Activated T-helper 1 cell treated with anti-CD3 and anti-CD28 coated beads, Interleukin-12 subunit alpha, Interleukin-12 subunit beta, Interleukin-2, Interleukin-4 antibody, amounts not matched to agents 30 ng/mL and 10 ng/mL and 1 ng/mL, durations not matched to agents 14 hours and 24 hours and 36 hours (primary cell): Measurements from ENCODE around the gene SLC43A1. TPM values are rescaled to one million over a fixed set of nuclear protein-coding genes. Genes with fewer than 3 reads are reported as not detected.

Experiments used
- DNase-seq: peaks from one replicate; pipeline ENCODE4 v3.0.0; 2021; ENCODE audit warnings: low spot score
- H3K27ac Mint-ChIP-seq: one replicate; pipeline ENCODE4 v1.8.0; 2021; ENCODE audit warnings: mild to moderate bottlenecking, mixed read lengths
- H3K27me3 Mint-ChIP-seq: one replicate; pipeline ENCODE4 v1.8.0; 2022; ENCODE audit warnings: mild to moderate bottlenecking, moderate library complexity, mixed read lengths; ENCODE audit not compliant: insufficient read depth
- H3K36me3 Mint-ChIP-seq: one replicate; pipeline ENCODE4 v1.8.0; 2021; ENCODE audit warnings: low read depth, mixed read lengths
- H3K4me1 Mint-ChIP-seq: one replicate; pipeline ENCODE4 v1.8.0; 2021; ENCODE audit warnings: low read depth, mixed read lengths
- H3K4me3 Mint-ChIP-seq: one replicate; pipeline ENCODE4 v1.8.0; 2021; ENCODE audit warnings: mild to moderate bottlenecking, moderate library complexity, mixed read lengths
- H3K9me3 Mint-ChIP-seq: one replicate; pipeline ENCODE4 v1.8.0; 2021; ENCODE audit warnings: mixed read lengths
- intact Hi-C: fragments of 100-400 bp; cut with micrococcal nuclease; formaldehyde crosslinking; loops from one replicate; pipeline ENCODE4 v1.15.1; 2024
- total RNA-seq: library from RNA; stranded (reverse); gene quantifications from 2 replicates; pipeline ENCODE4 v1.2.3, GENCODE V29; 2022

Gene SLC43A1
- total RNA-seq, 1 donor from 2014 or later = 30.3 TPM

DNA sequence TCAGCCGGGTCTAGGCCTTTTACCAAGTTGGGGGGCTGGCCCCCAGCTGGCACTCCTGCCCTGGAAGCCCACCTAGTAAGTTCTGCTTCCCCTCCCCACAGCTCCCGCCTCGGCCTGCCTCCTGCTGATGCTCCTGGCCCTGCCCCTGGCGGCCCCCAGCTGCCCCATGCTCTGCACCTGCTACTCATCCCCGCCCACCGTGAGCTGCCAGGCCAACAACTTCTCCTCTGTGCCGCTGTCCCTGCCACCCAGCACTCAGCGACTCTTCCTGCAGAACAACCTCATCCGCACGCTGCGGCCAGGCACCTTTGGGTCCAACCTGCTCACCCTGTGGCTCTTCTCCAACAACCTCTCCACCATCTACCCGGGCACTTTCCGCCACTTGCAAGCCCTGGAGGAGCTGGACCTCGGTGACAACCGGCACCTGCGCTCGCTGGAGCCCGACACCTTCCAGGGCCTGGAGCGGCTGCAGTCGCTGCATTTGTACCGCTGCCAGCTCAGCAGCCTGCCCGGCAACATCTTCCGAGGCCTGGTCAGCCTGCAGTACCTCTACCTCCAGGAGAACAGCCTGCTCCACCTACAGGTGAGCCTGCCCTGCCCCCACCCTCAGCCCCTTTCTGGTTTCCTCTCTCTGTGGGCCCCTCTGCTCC, 47.9 kb downstream of the SLC43A1 start:
- Mint-ChIP-seq H3K36me3 (no peaks in the 10 kb centered on the region), H3K4me1 (peaks cover 4% of the 10 kb centered on the region), H3K9me3 (no peaks in the 10 kb centered on the region), H3K4me3 (no peak overlapping the region), H3K27me3 (peaks cover 20% of the 10 kb centered on the region), H3K27ac (no peak overlapping the region)
- no peak for DNase-seq
- intact Hi-C loops = no loop called here

DNA sequence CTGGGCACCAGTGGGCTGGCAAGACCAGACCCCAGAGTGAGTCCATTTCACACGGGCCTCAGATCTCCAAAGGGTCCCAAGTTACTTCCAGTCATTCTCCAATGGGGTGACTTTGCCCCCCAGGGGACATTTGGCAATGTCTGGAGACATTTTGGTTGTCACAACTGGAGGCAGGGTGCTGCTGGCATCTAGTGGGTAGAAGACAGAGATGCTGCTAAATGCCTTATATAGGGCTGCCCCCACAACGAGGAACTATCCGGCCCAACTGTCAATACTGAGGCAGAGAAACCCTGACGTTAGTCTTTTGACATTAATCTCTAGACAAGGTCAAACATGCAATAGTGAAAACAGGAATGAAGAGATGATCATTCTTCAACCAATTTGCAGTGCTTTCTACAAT, 48.8 kb downstream of the SLC43A1 start:
- Mint-ChIP-seq H3K9me3 (no peaks in the 10 kb centered on the region), H3K4me3 (no peak overlapping the region)

DNA sequence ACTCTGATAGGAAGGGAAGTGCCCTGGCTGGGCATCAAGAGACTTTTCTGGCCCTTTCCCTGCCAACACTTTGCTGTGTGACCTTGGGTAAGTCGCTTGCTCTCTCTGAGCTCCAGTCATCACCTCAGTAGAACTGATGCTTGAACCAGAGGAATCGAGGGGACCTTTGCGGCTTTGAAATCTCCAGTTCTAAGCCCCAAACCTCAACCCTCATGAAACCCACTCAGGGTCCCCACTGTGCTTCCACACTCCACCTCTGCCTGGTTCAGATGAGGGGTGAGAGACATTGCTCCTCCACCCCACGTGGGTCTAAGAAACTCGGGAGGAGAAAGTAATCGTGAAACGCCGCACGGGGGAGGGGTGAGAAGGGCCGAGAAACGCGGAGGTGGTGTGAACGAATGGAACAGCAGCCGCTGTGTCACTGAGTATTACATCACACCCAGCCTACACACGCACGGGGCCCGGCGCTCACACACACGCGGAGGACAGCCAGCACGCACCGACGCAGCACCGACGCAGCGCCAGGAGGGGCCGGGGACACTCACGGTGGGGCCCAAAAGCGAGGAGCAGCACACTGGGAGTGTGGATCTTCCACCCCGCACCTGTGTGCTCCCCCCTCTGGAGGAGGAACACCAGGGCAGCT, 50.8 kb downstream of the SLC43A1 start:
- Mint-ChIP-seq H3K36me3 (no peaks in the 10 kb centered on the region), H3K27me3 (peaks cover 33% of the 10 kb centered on the region), H3K9me3 (no peaks in the 10 kb centered on the region), H3K27ac (no peak overlapping the region), H3K4me1 (peaks cover 17% of the 10 kb centered on the region), H3K4me3 (no peak overlapping the region)
- intact Hi-C loops = loop anchor here (5.0 kb wide), 1 partner anchor 48 kb away; no protein-coding TSS in a partner anchor
- DNase-seq = no peak

More for the DNA sequence above, 48.8 kb downstream of the SLC43A1 start:
- H3K4me1 Mint-ChIP-seq = peaks cover 6% of the 10 kb centered on the region
- no peak overlapping the region for H3K27ac Mint-ChIP-seq
- H3K36me3 Mint-ChIP-seq = no peaks in the 10 kb centered on the region
- intact Hi-C loops = no loop called here
- no peak for DNase-seq
- H3K27me3 Mint-ChIP-seq = peaks cover 26% of the 10 kb centered on the region

DNA sequence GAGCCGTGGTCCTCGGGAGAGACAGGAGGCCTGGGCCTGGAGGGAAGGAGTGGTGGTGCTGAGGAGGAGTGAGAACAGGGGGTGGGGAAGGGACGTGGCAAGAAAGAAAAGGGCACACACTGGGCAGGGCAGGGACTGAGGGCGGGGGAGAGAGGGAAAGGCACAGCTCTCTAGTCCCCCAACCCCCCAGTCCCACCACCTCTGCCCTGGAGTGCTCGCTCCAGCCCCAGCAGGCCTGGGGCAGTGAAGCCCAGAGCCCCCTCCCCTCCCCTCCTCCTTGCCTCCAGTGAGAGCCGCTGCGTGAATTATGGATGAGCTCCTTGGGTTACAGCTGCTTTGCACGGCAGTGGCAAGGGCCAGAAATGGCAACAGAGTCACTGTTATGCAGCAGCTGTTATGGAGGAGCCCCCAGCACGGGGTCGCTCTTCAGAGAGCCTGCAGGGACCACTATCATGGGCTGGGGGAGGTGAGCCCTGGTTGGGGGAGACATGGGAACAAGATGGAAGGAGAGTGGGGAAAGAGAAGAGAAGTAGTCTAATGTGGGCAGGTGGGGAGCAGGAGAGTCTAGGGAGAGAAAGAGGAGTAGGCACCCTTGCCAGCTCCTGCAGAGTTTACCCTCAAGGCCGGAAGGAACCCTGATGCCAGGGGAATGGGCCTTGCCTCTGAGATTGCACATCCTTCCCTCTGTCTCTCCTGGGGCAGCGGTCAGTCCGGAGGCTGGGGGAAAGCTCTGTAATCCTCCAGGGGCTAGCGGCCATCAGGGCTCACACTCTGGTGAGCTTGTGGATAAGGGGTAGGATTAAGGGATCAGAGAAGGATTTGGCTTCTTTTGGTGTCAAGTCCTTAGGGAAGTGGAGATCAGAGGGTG, 51.6 kb downstream of the SLC43A1 start:
- intact Hi-C loops = loop anchor here (5.0 kb wide), 1 partner anchor 48 kb away; no protein-coding TSS in a partner anchor
- Mint-ChIP-seq H3K36me3 (no peaks in the 10 kb centered on the region), H3K27ac (no peak overlapping the region), H3K4me3 (no peak overlapping the region), H3K27me3 (peaks cover 38% of the 10 kb centered on the region), H3K4me1 (peaks cover 23% of the 10 kb centered on the region), H3K9me3 (no peaks in the 10 kb centered on the region)
- DNase-seq = no peak

DNA sequence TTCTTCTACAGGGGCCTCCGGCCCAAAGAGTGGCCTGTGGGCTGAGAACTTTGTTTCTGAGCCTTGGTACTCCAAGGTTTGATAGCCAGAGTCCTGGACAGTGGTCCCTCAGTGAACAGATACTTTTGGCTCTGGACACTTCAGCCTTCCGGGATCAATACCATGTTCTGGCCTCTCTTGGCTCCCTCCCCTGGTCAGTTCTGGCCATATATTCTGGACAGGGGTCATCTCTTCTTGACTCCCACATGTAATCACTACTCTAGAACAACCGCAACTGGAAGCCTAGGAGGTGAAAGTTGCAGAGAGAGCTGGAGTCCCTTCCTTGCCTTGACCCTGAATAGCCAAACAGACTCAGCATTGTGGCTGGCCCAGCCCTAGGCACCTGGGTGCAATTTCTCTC, 52.9 kb downstream of the SLC43A1 start:
- no peaks in the 10 kb centered on the region for H3K9me3 Mint-ChIP-seq
- no peak for DNase-seq
- intact Hi-C loops = loop anchor here (5.0 kb wide), 1 partner anchor 50 kb away; no protein-coding TSS in a partner anchor
- peak overlapping the region; percentile 19 for H3K4me3 Mint-ChIP-seq
- peaks cover 32% of the 10 kb centered on the region for H3K4me1 Mint-ChIP-seq
- no peaks in the 10 kb centered on the region for H3K36me3 Mint-ChIP-seq
- H3K27me3 Mint-ChIP-seq = peaks cover 49% of the 10 kb centered on the region
- no peak overlapping the region for H3K27ac Mint-ChIP-seq

DNA sequence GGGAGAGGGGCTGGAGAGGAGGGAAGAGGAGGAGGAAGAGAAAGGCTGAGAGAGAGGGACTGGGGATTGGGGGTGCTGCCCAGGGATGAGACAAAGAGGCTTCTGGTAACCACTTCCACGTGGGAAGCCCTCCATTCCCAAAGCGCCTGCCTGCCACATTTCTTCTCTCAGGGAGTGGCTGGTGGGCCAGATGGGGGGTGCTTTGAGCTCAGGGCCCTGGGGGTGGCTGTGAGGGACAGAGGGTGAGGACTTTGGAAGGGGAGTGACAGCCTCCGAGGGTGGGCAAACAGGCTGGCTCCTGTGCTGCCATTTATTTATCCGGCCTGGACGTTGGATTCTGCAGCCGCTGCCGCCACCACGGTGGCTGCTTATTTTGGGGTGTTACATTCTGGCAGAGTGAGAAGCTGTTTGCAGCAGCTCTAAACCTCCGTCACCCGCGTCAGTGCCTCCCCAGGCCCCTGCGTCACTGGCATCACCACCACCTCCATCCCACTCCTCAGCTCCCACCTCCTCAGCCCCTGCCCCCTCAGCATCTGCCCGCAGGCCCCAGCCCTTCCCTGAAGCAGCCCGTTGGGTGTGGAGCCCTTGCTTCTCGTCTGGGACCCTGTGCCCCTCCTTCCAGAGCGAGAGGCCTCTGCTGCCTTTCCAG, 53.5 kb downstream of the SLC43A1 start:
- Mint-ChIP-seq H3K27me3 (peaks cover 56% of the 10 kb centered on the region), H3K4me1 (peaks cover 38% of the 10 kb centered on the region), H3K27ac (no peak overlapping the region), H3K36me3 (no peaks in the 10 kb centered on the region), H3K4me3 (peak overlapping the region; percentile 26), H3K9me3 (no peaks in the 10 kb centered on the region)
- intact Hi-C loops = loop anchor here (5.0 kb wide), 1 partner anchor 50 kb away; no protein-coding TSS in a partner anchor
- no peak for DNase-seq

DNA sequence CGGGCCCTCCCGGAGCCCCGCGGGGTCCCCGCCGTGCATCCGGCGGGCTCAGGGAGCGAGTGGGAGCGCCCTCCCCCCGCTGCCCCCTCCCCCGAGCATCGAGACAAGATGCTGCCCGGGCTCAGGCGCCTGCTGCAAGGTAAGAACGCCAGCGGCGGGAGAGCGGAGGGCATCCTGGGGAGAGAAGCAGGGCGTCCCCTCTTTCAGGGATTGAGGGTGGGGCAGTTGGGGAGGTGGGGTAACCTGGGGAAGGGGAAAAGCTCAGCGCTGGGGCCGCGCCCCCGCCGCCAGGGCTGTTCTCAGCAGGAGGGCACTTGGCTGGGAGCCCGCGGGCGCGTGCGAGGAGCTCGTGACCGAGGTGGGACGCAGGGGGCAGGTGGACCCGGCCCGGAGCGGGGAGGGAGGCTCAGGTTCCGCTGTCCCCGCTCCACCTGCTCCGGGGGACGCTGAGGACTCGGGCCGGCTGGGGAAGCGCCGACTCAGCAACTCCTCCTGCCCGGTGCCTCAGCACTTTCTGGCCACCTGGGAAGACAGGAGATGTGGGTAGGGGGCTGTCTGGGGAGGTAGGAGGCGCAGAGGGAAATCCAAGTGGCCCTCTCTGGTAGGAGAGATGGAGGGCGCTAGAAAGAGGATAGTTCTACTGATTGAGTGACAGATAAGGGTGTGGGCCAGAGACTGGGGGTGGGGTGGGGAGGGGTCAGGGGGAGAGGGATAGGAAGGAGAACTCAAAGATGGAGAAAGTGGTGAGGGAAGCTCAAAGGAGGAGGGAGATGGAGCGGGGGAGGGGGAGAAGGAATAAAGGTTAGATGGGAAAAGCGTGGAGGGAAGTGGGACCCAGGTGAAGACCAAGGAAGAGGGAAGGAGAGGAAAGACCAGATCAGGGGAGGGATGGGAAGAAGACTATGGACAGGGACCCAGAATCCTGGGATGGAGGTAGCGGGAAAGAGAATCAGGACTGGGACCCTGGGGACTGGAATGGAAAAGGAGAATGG, 54.4 kb downstream of the SLC43A1 start:
- DNase-seq = no peak
- Mint-ChIP-seq H3K36me3 (no peaks in the 10 kb centered on the region), H3K27me3 (peaks cover 57% of the 10 kb centered on the region), H3K9me3 (no peaks in the 10 kb centered on the region), H3K27ac (no peak overlapping the region), H3K4me3 (peak overlapping the region; percentile 26), H3K4me1 (peaks cover 41% of the 10 kb centered on the region)
- intact Hi-C loops = loop anchor here (1.0 to 5.0 kb wide), 3 partner anchors 14 to 51 kb away; partner anchors contain the start of gene SLC43A3

DNA sequence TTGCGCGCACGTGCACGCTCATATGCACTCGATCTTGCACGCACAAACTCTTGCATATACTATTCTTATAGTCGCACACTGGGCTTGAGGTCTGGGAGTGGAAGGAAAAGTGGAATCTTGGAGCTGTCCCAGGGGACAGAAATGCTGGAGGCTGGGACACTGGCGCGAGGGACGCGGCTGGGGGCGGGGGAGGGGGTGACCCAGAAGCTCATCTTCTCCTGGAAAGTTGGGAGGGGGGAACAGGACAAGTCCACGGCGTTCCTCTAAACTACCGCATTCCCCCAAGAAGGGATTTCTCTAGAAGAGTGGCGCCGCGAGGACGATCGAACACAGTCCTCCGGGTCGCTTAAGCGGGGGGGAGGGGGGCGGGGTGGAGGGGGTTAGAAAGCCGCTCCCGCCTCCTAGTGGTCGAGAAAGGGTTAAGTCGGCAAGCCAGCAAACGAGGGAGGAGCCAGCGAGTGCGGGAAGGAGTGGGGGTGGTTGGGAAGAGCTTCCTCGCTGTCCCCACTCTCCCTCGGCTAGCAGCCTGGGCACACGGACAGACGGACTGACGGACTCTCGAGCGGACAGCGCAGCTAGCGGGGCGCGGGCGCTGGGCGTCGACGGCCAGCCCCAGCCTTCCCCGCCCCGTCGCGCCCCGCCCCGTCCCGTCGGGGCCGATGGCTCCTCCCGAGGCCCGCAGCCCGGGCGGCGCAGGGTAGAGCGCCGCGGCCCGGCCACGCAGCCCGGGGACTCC, 55.3 kb downstream of the SLC43A1 start, which contains the start of gene RTN4RL2:
Gene RTN4RL2, plus strand, starts transcription at position 507 of the 736 bp plus-strand sequence. CDS start 338 bp downstream, outside the sequence.
- H3K27ac Mint-ChIP-seq = no peak within 1 kb of the TSS

DNA sequence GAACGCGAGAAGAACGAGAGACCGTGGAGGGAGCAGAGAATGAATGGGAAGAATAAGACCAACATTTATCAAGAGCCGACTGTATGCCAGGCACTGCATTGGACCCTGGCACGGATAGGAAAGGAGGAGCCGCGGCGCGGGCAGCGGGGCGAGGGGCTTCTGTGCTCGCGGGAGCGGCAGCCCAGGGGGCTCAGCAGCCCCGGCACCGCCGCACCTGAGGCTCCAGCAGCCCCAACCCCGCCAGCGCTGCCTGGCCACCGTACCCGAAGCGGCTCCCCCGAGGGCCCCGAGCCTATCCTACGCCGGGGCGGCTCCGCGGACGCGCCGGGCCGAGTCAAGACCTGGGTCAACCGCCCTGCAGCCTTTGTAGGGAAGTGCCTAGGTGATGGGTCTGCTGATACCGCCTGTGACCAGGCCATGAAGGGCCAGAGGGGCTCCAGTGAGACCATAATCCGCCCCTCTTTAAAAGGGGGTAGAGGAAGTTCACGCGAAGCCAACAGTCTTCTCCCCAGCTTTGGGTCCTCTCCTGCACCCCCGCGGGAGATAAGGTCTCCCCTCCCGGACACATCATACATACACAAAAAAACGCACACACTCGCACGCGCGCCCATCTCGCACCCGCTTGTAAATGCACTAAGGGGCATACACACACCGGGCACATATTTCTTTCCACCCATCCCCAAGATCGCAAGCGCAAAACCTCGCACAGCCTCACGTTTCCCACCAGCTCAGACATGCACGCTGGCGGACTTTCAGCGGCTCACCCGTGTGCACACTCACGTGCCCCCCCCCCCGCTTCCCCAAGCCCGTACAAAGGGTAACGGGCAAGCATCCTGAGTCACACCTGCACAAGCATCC, 56.1 kb downstream of the SLC43A1 start:
- H3K27me3 Mint-ChIP-seq = peaks cover 60% of the 10 kb centered on the region
- H3K27ac Mint-ChIP-seq = peak overlapping the region; percentile 55
- intact Hi-C loops = loop anchor here (1.0 to 5.0 kb wide), 5 partner anchors 16 to 253 kb away; partner anchors contain the start of genes MED19, SLC43A3 and TMX2
- H3K4me1 Mint-ChIP-seq = peaks cover 41% of the 10 kb centered on the region
- peak overlapping the region; percentile 86 for H3K4me3 Mint-ChIP-seq
- H3K36me3 Mint-ChIP-seq = no peaks in the 10 kb centered on the region
- DNase-seq = no peak
- H3K9me3 Mint-ChIP-seq = no peaks in the 10 kb centered on the region

More for the DNA sequence above, 55.3 kb downstream of the SLC43A1 start, which contains the start of gene RTN4RL2:
- Mint-ChIP-seq H3K36me3 (no peaks in the 10 kb centered on the region), H3K27me3 (peaks cover 60% of the 10 kb centered on the region), H3K4me1 (peaks cover 41% of the 10 kb centered on the region), H3K4me3 (peak within 1 kb of the TSS; percentile 82), H3K9me3 (no peaks in the 10 kb centered on the region)
- no peak for DNase-seq
- intact Hi-C loops = loop anchor here (1.0 to 5.0 kb wide), 3 partner anchors 15 to 52 kb away; partner anchors contain the start of gene SLC43A3

DNA sequence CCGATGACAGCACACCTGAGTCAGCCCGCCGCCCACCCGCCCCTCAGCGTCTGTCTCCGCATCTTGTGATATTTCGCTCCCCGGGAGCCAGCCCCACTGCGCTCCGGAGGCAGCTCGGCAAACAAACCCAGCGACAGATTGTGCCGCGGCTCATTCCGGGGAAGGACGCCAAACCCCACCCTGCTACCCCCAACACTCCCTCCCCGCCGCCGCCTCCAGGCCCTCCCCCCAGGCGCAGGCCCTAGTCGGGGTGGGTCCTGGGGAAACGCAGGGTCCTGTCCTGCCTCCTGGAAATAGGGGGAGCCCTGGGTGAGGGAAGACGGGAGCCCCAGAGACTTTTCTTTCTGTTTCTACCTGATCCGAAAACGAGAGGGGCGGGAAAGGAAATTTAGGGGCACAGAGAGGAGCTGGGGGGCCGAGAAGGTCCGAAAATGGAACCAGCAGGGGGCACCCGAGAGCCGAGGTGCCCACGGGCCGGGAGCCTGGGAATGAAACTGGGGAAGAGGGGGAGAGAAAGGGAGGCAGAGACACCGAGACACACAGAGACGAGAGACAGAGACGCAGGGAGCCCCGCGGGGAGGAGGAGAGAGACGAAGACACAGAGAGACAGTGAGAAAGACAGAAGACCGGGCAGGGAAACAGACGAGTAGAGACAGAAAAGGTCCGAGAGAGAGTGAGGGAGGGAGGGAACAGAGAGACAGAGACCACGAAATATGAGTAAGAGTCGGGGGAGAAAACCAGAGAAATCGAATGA, 56.9 kb downstream of the SLC43A1 start:
- Mint-ChIP-seq H3K36me3 (no peaks in the 10 kb centered on the region), H3K27ac (peak overlapping the region; percentile 55), H3K4me1 (peaks cover 41% of the 10 kb centered on the region), H3K27me3 (peaks cover 57% of the 10 kb centered on the region), H3K4me3 (peak overlapping the region; percentile 86), H3K9me3 (no peaks in the 10 kb centered on the region)
- DNase-seq = no peak
- intact Hi-C loops = loop anchor here (1.0 to 5.0 kb wide), 2 partner anchors 34 to 254 kb away; partner anchors contain the start of genes MED19 and TMX2
